ENCODE data around the gene UGGT2. TPM values are rescaled to one million over a fixed set of nuclear protein-coding genes. Genes with fewer than 3 reads are reported as not detected.

The UGGT2 gene
- total and polyA plus RNA-seq, 9 of the 15 experiments (the other 6 are each of a cell fraction or from before 2014, with no cell fraction given): 3.5 to 24.5 (median 18.3) TPM

GRCh38 chr13:95754069-95754468 is 299.1 kb downstream of the UGGT2 start:
- peak; percentile 83 for ATAC-seq
- H3K4me1 ChIP-seq (replicated peaks in 1 of 2; ENCODE audit: control insufficient read depth in 2 of 2, insufficient read depth in 2 of 2, low read length in 2 of 2): peaks cover 0 to 13% of the 10 kb centered on the region in 2 experiments; a peak in 2 of 5 replicates
- POLR2A ChIA-PET: interaction anchor here (0.5 to 0.6 kb wide), 2 partner anchors 71 to 75 kb away, joined by 3 read pairs; no protein-coding TSS in a partner anchor
- WGBS (ENCODE audit: insufficient coverage, low coverage, missing lambda C conversion rate): 18% methylated on average over 3 of the region's 4 CpGs
- no peaks in the 10 kb centered on the region for H4K20me1 ChIP-seq (replicated peaks; ENCODE audit: control insufficient read depth, insufficient read depth, low read length)
- H3K79me2 ChIP-seq (ENCODE audit: control insufficient read depth, insufficient read depth, low read length): peaks cover 19% of the 10 kb centered on the region; the same call in 2 of the 3 replicates
- DNase-seq (ENCODE audit: extremely low read depth in 1 of 4, low spot score in 3 of 4): peak in 2 of 4 experiments; percentile 40 to 70
- H3K9me3 ChIP-seq (replicated peaks; ENCODE audit: control insufficient read depth, insufficient read depth, low read depth, low read length): no peaks in the 10 kb centered on the region
- intact Hi-C loops (cut with micrococcal nuclease) (no loop called here), in situ Hi-C loops (cut with MboI) (no loop called here)
- CTCF ChIA-PET (ENCODE audit: low intra/inter-chr PET ratio): no interaction called here
- FAIRE-seq: peak; percentile 86
- BruUV-seq (replicated peaks): no TSS peak
- H3K27ac ChIP-seq (ENCODE audit: extremely low read depth, low read depth, low read length): peak overlapping the region; percentile 70
- H3K9me1 ChIP-seq (ENCODE audit: control insufficient read depth, insufficient read depth, low read length): no peaks in the 10 kb centered on the region
- peak overlapping the region; percentile 56 for H3K4me2 ChIP-seq (ENCODE audit: insufficient read depth, low read length)
- no peak overlapping the region for H3K4me3 ChIP-seq
- no peaks in the 10 kb centered on the region for H3K27me3 ChIP-seq (ENCODE audit: control insufficient read depth in 2 of 2, insufficient read depth in 2 of 2, low read length in 2 of 2)
- peak overlapping the region; percentile 60 for H2AFZ ChIP-seq (ENCODE audit: low read depth, low read length)
- H3K9ac ChIP-seq (ENCODE audit: insufficient read depth in 1 of 2, low read depth in 2 of 2, low read length in 2 of 2): no peak overlapping the region
- peaks cover 9% of the 10 kb centered on the region; the same call in 1 of the 3 replicates for H3K36me3 ChIP-seq (ENCODE audit: control insufficient read depth, insufficient read depth, low read length)
- TF ChIP-seq ZNF644 (tag; IDR thresholded peaks at IDR 0.05; ENCODE audit: low read depth): peak; percentile 59; the same call in 1 of the 2 replicates
- TF ChIP-seq MCM7 (IDR thresholded peaks at IDR 0.05): no peak
- peak; percentile 43; the same call in 1 of the 2 replicates for TF ChIP-seq ZNF175 (CRISPR knock-in tag; IDR thresholded peaks at IDR 0.05; ENCODE audit: low read depth)
- no peak for TF ChIP-seq NR4A1 (CRISPR knock-in tag; IDR thresholded peaks at IDR 0.05)
- TF ChIP-seq NR4A1 (tag; IDR thresholded peaks at IDR 0.05): 0 out of 2 replicates have a peak, but pooled peaks have one; percentile 39
- peak; percentile 90 for TF ChIP-seq EHMT2 (IDR thresholded peaks at IDR 0.05)
- peak; percentile 68 for TF ChIP-seq L3MBTL2 (IDR thresholded peaks at IDR 0.05)
- peak; percentile 24 for TF ChIP-seq MEIS2 (IDR thresholded peaks at IDR 0.05; ENCODE audit: partially characterized antibody)
- no peak for TF ChIP-seq ZNF740 (CRISPR knock-in tag; IDR thresholded peaks at IDR 0.05)
- TF ChIP-seq ZNF740 (tag; IDR thresholded peaks at IDR 0.05): no peak
- peak in 1 of 3 experiments; percentile 57 for TF ChIP-seq YY1 (IDR thresholded peaks at IDR 0.05; ENCODE audit: borderline replicate concordance in 1 of 3, control insufficient read depth in 1 of 3, extremely low read depth in 1 of 3, insufficient read depth in 3 of 3, insufficient read length in 1 of 3, insufficient replicate concordance in 2 of 3, low read depth in 1 of 3, low read length in 2 of 3)
- peak in 1 of 2 experiments; percentile 27; a peak in 1 of 4 replicates for TF ChIP-seq RCOR1 (IDR thresholded peaks at IDR 0.05; ENCODE audit: borderline replicate concordance in 1 of 2, low read depth in 2 of 2, low read length in 2 of 2)
- TF ChIP-seq ZKSCAN1 (IDR thresholded peaks at IDR 0.05; ENCODE audit: low read depth, low read length): no peak
